K562 (cell line): ENCODE data around the gene POLR1A. TPM values are rescaled to one million over a fixed set of nuclear protein-coding genes. Genes with fewer than 3 reads are reported as not detected.

Source experiments
- ATAC-seq: fragments of 200-7000 bp; cut with Tn5 transposase; 3 replicates; pipeline ENCODE4 v1.9.1; 2020; ENCODE audit warnings: moderate library complexity
- BruUV-seq: library from RNA; stranded (reverse); fragments of 400-500 nt; replicated peaks from 2 replicates; lab custom pipeline; 2021; lab: Mats Ljungman, UMichigan
- CTCF ChIA-PET: fragments of 300-600 bp; formaldehyde crosslinking; extraction: SDS; loops from one replicate; lab custom pipeline; 2021; ENCODE audit warnings: low intra/inter-chr PET ratio; lab: Yijun Ruan, JAX
- POLR2A ChIA-PET: fragments of 300-600, 350-650 bp; sonication (Branson Sonifier 250); formaldehyde crosslinking; extraction: SDS; loops from one replicate; lab custom pipeline; 2021; ENCODE audit warnings: antibody characterized with exemption, inconsistent platforms; lab: Yijun Ruan, JAX
- DNase-seq, 4 experiments: peaks; one replicate each; pipeline versions ENCODE4 v3.0.0 to v3.0.0-alpha.2; 2011 to 2018; ENCODE audit warnings: low spot score in 3 of 4, mixed read lengths in 3 of 4; ENCODE audit errors: extremely low read depth in 1 of 4
- FAIRE-seq: peaks from 2 replicates; lab custom pipeline; 2011; peaks lifted over from hg19 to GRCh38; lab: Jason Lieb, UNC
- H2AFZ ChIP-seq: 2 replicates; pipeline ENCODE4 v1.6.0; 2011; ENCODE audit warnings: low read depth, low read length, control low read depth, inconsistent platforms
- H3K27ac ChIP-seq: fragments of 200-600 bp; 3 replicates; pipeline ENCODE4 v1.8.0; 2011; ENCODE audit warnings: low read depth, mild to moderate bottlenecking, control low read depth, inconsistent platforms, low read length, moderate library complexity, mixed read lengths; ENCODE audit errors: extremely low read depth
- H3K27me3 ChIP-seq, 2 experiments: fragments of 300-600 bp in 1 of 2; 2 replicates in 1 of 2; 3 replicates in 1 of 2; pipeline versions ENCODE4 v1.6.0 to v1.8.0; 2011; ENCODE audit warnings: inconsistent platforms in 2 of 2, low read length in 2 of 2, mild to moderate bottlenecking in 1 of 2, mixed read lengths in 1 of 2, moderate library complexity in 1 of 2; ENCODE audit not compliant: control insufficient read depth in 2 of 2, insufficient read depth in 2 of 2
- H3K36me3 ChIP-seq: fragments of 300-600 bp; 3 replicates; pipeline ENCODE4 v1.8.0; 2011; ENCODE audit warnings: mild to moderate bottlenecking, low read length, inconsistent platforms; ENCODE audit not compliant: control insufficient read depth, insufficient read depth
- H3K4me1 ChIP-seq, 2 experiments: fragments of 200-600 bp in 1 of 2; replicated peaks in 1 of 2; 2 replicates in 1 of 2; 3 replicates in 1 of 2; pipeline versions ENCODE4 v1.5.1 to v1.8.0; 2011; ENCODE audit warnings: inconsistent platforms in 2 of 2, low read length in 2 of 2, mild to moderate bottlenecking in 1 of 2, mixed read lengths in 1 of 2, moderate library complexity in 1 of 2; ENCODE audit not compliant: control insufficient read depth in 2 of 2, insufficient read depth in 2 of 2
- H3K4me2 ChIP-seq: 2 replicates; pipeline ENCODE4 v1.6.1; 2011; ENCODE audit warnings: low read length, control low read depth, inconsistent platforms, mixed read lengths; ENCODE audit not compliant: insufficient read depth
- H3K4me3 ChIP-seq: fragments of 200-600 bp; sonication (generic), shearing (Covaris generic); 2 replicates; pipeline ENCODE4 v1.5.1; 2016; ENCODE audit warnings: control low read depth, inconsistent platforms
- H3K79me2 ChIP-seq: fragments of 200-600 bp; 3 replicates; pipeline ENCODE4 v1.8.0; 2011; ENCODE audit warnings: low read length, inconsistent platforms; ENCODE audit not compliant: control insufficient read depth, insufficient read depth
- H3K9ac ChIP-seq, 2 experiments: 2 replicates each; pipeline versions ENCODE4 v1.6.0 to v1.6.1; 2011; ENCODE audit warnings: low read depth in 2 of 2, low read length in 2 of 2, control low read depth in 1 of 2, inconsistent platforms in 1 of 2, mild to moderate bottlenecking in 1 of 2, mixed read lengths in 1 of 2; ENCODE audit not compliant: insufficient read depth in 1 of 2
- H3K9me1 ChIP-seq: one replicate; pipeline ENCODE4 v1.6.0; 2011; ENCODE audit warnings: inconsistent platforms, mild to moderate bottlenecking, low read length, moderate library complexity; ENCODE audit not compliant: control insufficient read depth, insufficient read depth
- H3K9me3 ChIP-seq: replicated peaks from 2 replicates; pipeline ENCODE4 v1.5.1; 2011; ENCODE audit warnings: low read depth, low read length, inconsistent platforms; ENCODE audit not compliant: control insufficient read depth, insufficient read depth
- H4K20me1 ChIP-seq: replicated peaks from 2 replicates; pipeline ENCODE4 v1.6.1; 2011; ENCODE audit warnings: low read length, inconsistent platforms, mixed read lengths; ENCODE audit not compliant: control insufficient read depth, insufficient read depth
- BRCA1 ChIP-seq, 2 experiments: fragments of 450-650 bp in 1 of 2; sonication (generic) in 1 of 2; formaldehyde crosslinking in 1 of 2; IDR thresholded peaks; 2 replicates each; pipeline versions ENCODE4 v1.5.0 to v1.6.1; 2017 to 2020; ENCODE audit warnings: mild to moderate bottlenecking in 1 of 2, missing genetic modification reagents in 1 of 2
- CSDE1 ChIP-seq, 2 experiments: fragments of 450-650 bp; IDR thresholded peaks; 2 replicates each; pipeline ENCODE4 v1.6.1; 2016; ENCODE audit warnings: mild to moderate bottlenecking in 1 of 2
- FOXA3 ChIP-seq, 2 experiments: fragments of 450-650 bp in 1 of 2; sonication (generic) in 1 of 2; formaldehyde crosslinking; IDR thresholded peaks in 1 of 2; conservative IDR thresholded peaks in 1 of 2; 2 replicates each; pipeline versions ENCODE4 v1.4.0 to v1.8.0; 2020 to 2022; ENCODE audit warnings: mild to moderate bottlenecking in 2 of 2, missing genetic modification reagents in 1 of 2
- HDAC2 ChIP-seq: fragments of 450-650 bp; IDR thresholded peaks from 2 replicates; pipeline ENCODE4 v1.6.1; 2016; ENCODE audit warnings: mild to moderate bottlenecking
- HIVEP1 ChIP-seq: fragments of 250-450 bp; sonication (Bioruptor Pico); IDR thresholded peaks from 2 replicates; pipeline ENCODE4 v1.4.0; 2020; ENCODE audit warnings: mild to moderate bottlenecking
- IFI16 ChIP-seq: fragments of 250-450 bp; sonication (Bioruptor Pico); IDR thresholded peaks from 2 replicates; pipeline ENCODE4 v2.1.2; 2022; ENCODE audit warnings: mild to moderate bottlenecking, inconsistent platforms
- MYNN ChIP-seq, 2 experiments: sonication (generic); formaldehyde crosslinking in 1 of 2; IDR thresholded peaks; 2 replicates each; pipeline versions ENCODE4 v1.5.0 to v1.6.1; 2016 to 2020; ENCODE audit warnings: antibody characterized with exemption in 1 of 2, missing genetic modification reagents in 1 of 2
- RBFOX2 ChIP-seq: fragments of 200-400 bp; formaldehyde crosslinking; IDR thresholded peaks from 2 replicates; pipeline ENCODE4 v1.6.1; 2017; ENCODE audit warnings: low read depth, mild to moderate bottlenecking, low read length, moderate library complexity
- SMARCA4 ChIP-seq: fragments of 450-650 bp; IDR thresholded peaks from 2 replicates; pipeline ENCODE4 v1.6.1; 2016
- SRSF3 ChIP-seq: fragments of 200-400 bp; formaldehyde crosslinking; IDR thresholded peaks from 2 replicates; pipeline ENCODE4 v1.6.1; 2016; ENCODE audit warnings: mild to moderate bottlenecking, low read length, moderate library complexity; ENCODE audit not compliant: insufficient read depth
- STAG1 ChIP-seq: sonication (generic); formaldehyde crosslinking; IDR thresholded peaks from 2 replicates; pipeline ENCODE4 v1.5.0; 2020; ENCODE audit warnings: missing genetic modification reagents, borderline replicate concordance
- STAT5B ChIP-seq: fragments of 250-450 bp; sonication (Bioruptor Pico); IDR thresholded peaks from 2 replicates; pipeline ENCODE4 v1.8.0; 2021; ENCODE audit warnings: mild to moderate bottlenecking, inconsistent platforms
- TFAM ChIP-seq: fragments of 250-450 bp; sonication (Bioruptor Pico); conservative IDR thresholded peaks from 2 replicates; pipeline ENCODE4 v1.5.0; 2021; ENCODE audit warnings: mild to moderate bottlenecking, moderate library complexity
- TGIF2 ChIP-seq: sonication (generic); formaldehyde crosslinking; IDR thresholded peaks from 2 replicates; pipeline ENCODE4 v1.8.1; 2022; ENCODE audit warnings: mild to moderate bottlenecking, missing genetic modification reagents, moderate library complexity
- TSC22D4 ChIP-seq: fragments of 450-650 bp; IDR thresholded peaks from 2 replicates; pipeline ENCODE4 v1.6.1; 2016; ENCODE audit warnings: missing genetic modification characterization, missing biosample characterization, control low read depth
- ZBED1 ChIP-seq: IDR thresholded peaks from 2 replicates; pipeline ENCODE4 v1.6.1; 2014
- ZNF518B ChIP-seq: fragments of 250-450 bp; sonication (Bioruptor Pico); IDR thresholded peaks from 2 replicates; pipeline ENCODE4 v1.5.0; 2021; ENCODE audit warnings: mild to moderate bottlenecking, moderate library complexity
- WGBS: fragments of 100-300 bp; shearing (Covaris generic); methylation state at CpG from one replicate; pipeline ENCODE4 v1.1.6; 2016; ENCODE audit warnings: low coverage, mixed read lengths; ENCODE audit not compliant: insufficient coverage; ENCODE audit errors: missing lambda C conversion rate; 5-methylcytosine and 5-hydroxymethylcytosine counted together
- in situ Hi-C: fragments of 300-500 bp; cut with MboI; formaldehyde crosslinking; loops from 4 replicates; pipeline ENCODE4 v1.15.0; 2018; ENCODE audit warnings: inconsistent platforms, mixed read lengths
- intact Hi-C: fragments of 100-400 bp; cut with micrococcal nuclease; formaldehyde crosslinking; loops from 2 replicates; pipeline ENCODE4 v1.14.2; 2022
- polyA plus RNA-seq, 8 experiments: library from polyadenylated mRNA; depleted of rRNA in 4 of 8; stranded (reverse) in 5 of 8; unstranded in 3 of 8; fragments of >200 nt; fragmentation: Nextera tagmentation in 2 of 8; fragmentation: Illumina TruSeq in 1 of 8; extraction: Ambion mirVana in 2 of 8; extraction: Trizol in 1 of 8; gene quantifications; 2 replicates each; pipeline versions ENCODE4 v1.2.1 to v1.2.3, GENCODE V29; 2011 to 2014; ENCODE audit warnings: inconsistent platforms in 1 of 8, missing spikeins in 1 of 8
- total RNA-seq, 7 experiments: library from RNA; depleted of rRNA in 6 of 7; stranded (reverse); fragments of >200 nt in 6 of 7; fragmentation: Illumina TruSeq in 2 of 7; extraction: Trizol in 2 of 7; gene quantifications; 2 replicates each; pipeline versions ENCODE4 v1.2.1 to v1.2.3, GENCODE V29; 2011 to 2021; ENCODE audit warnings: low replicate concordance in 1 of 7
- TF ChIP-seq, protein P1 (sequence below): fragments of 250-450 bp; sonication (Bioruptor Pico); IDR thresholded peaks from 2 replicates; pipeline ENCODE4 v1.5.0; 2020; ENCODE audit warnings: mild to moderate bottlenecking

The POLR1A gene
- total and polyA plus RNA-seq, 9 of the 15 experiments (the other 6 are each of a cell fraction or from before 2014, with no cell fraction given) = 3.0 to 72.1 (median 21.8) TPM

DNA sequence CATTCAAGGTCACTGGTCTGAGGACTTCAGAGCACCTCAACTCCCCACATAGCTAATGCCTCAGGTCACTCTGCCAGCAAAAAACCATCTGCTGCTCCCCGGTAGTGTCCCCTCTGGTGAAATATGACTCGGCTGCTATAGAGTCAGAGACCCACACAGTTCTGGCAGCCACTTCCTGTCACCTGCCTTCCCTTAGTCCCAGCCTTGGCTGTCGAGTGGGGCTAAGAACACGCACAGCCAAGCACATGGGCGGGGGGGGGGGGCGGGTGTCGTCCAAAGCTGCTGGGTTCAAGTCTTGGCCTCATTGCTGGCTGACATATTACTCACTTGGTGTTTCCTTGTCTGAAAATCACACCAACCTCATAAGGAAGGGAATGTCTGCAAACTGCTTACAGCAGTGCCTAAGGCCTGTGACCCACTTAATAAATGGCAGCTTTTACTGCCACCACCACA is 37.5 kb downstream of the POLR1A start:
- Histone ChIP-seq H3K4me1 (no peaks in the 10 kb centered on the region), H2AFZ (no peak overlapping the region), H3K9ac (no peak overlapping the region), H3K4me2 (no peak overlapping the region), H3K79me2 (no peaks in the 10 kb centered on the region), H3K9me3 (peaks cover 2% of the 10 kb centered on the region; the same call in 1 of the 2 replicates), H3K9me1 (no peaks in the 10 kb centered on the region), H3K36me3 (peaks cover 99% of the 10 kb centered on the region), H3K27me3 (no peaks in the 10 kb centered on the region), H3K27ac (no peak overlapping the region), H3K4me3 (no peak overlapping the region), H4K20me1 (no peaks in the 10 kb centered on the region)
- ChIA-PET POLR2A (no interaction called here), CTCF (no interaction called here)
- ATAC-seq (no peak), FAIRE-seq (no peak), DNase-seq (no peak)
- in situ Hi-C loops = no loop called here
- no TSS peak for BruUV-seq
- 96% methylated on average over 4 of the region's 7 CpGs for WGBS
- intact Hi-C loops = no loop called here
- TF ChIP-seq BRCA1 (IDR thresholded peaks at IDR 0.05) (no peak), BRCA1 (CRISPR knock-in tag; IDR thresholded peaks at IDR 0.05) (no peak), TFAM (CRISPR knock-in tag) (no peak), STAT5B (no peak), MYNN (IDR thresholded peaks at IDR 0.05) (no peak), MYNN (CRISPR knock-in tag; IDR thresholded peaks at IDR 0.05) (no peak), ZBED1 (no peak), TGIF2 (CRISPR knock-in tag) (no peak), ZNF518B (no peak), SMARCA4 (no peak), STAG1 (CRISPR knock-in tag) (no peak), IFI16 (CRISPR knock-in tag) (no peak), TSC22D4 (no peak), CSDE1 (IDR thresholded peaks at IDR 0.05) (no peak), FOXA3 (CRISPR knock-in tag; conservative IDR thresholded peaks at IDR 0.05 in 1 of 2, IDR thresholded peaks at IDR 0.05 in 1 of 2) (no peak), HIVEP1 (CRISPR knock-in tag) (no peak), RBFOX2 (no peak), SRSF3 (no peak), HDAC2 (no peak)
- TF ChIP-seq, protein P1, sequence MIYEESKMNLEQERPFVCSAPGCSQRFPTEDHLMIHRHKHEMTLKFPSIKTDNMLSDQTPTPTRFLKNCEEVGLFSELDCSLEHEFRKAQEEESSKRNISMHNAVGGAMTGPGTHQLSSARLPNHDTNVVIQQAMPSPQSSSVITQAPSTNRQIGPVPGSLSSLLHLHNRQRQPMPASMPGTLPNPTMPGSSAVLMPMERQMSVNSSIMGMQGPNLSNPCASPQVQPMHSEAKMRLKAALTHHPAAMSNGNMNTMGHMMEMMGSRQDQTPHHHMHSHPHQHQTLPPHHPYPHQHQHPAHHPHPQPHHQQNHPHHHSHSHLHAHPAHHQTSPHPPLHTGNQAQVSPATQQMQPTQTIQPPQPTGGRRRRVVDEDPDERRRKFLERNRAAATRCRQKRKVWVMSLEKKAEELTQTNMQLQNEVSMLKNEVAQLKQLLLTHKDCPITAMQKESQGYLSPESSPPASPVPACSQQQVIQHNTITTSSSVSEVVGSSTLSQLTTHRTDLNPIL (CRISPR knock-in tag) = no peak
